GM18526 (cell line): ENCODE measurements around the gene CXCL1.

Experiments
- POLR2A ChIP-seq: IDR thresholded peaks from 3 replicates; pipeline ENCODE4 v1.6.1; 2011; ENCODE audit not compliant: insufficient read length; ENCODE audit errors: extremely low read depth

Gene CXCL1

GRCh38 chr4:73844345-73844744, 24.8 kb upstream of the CXCL1 start:
- TF ChIP-seq POLR2A = no peak

GRCh38 chr4:73844806-73845205, 24.4 kb upstream of the CXCL1 start:
- TF ChIP-seq POLR2A = no peak

GRCh38 chr4:73847526-73848182, 21.5 kb upstream of the CXCL1 start:
- TF ChIP-seq POLR2A = no peak

- no peak for TF ChIP-seq POLR2A
Observed at GRCh38 chr4:73848183-73848777, 20.9 kb upstream of the CXCL1 start.

GRCh38 chr4:73850261-73850970, 18.8 kb upstream of the CXCL1 start:
- TF ChIP-seq POLR2A = no peak

- no peak for TF ChIP-seq POLR2A
Observed at GRCh38 chr4:73851293-73851692, 17.9 kb upstream of the CXCL1 start.

- TF ChIP-seq POLR2A = no peak
Observed at GRCh38 chr4:73852771-73853170, 16.4 kb upstream of the CXCL1 start.

GRCh38 chr4:73853246-73853704, 15.9 kb upstream of the CXCL1 start, which contains the start of gene PF4V1:
PF4V1 (plus strand) TSS chr4:73853296; CDS start chr4:73853363, 67 bp downstream.
- TF ChIP-seq POLR2A = no peak

GRCh38 chr4:73853718-73854473, 15.3 kb upstream of the CXCL1 start:
- no peak for TF ChIP-seq POLR2A

- TF ChIP-seq POLR2A = no peak
Observed at GRCh38 chr4:73855406-73855805, 13.8 kb upstream of the CXCL1 start.

GRCh38 chr4:73856518-73856917, 12.7 kb upstream of the CXCL1 start:
- TF ChIP-seq POLR2A = no peak

GRCh38 chr4:73859614-73860088, 9.5 kb upstream of the CXCL1 start:
- TF ChIP-seq POLR2A = no peak

GRCh38 chr4:73860181-73860580, 9.0 kb upstream of the CXCL1 start:
- TF ChIP-seq POLR2A = no peak

- TF ChIP-seq POLR2A = no peak
Observed at GRCh38 chr4:73860917-73861316, 8.3 kb upstream of the CXCL1 start.

- no peak for TF ChIP-seq POLR2A
Observed at GRCh38 chr4:73862322-73862721, 6.9 kb upstream of the CXCL1 start.

GRCh38 chr4:73864365-73864764, 4.8 kb upstream of the CXCL1 start:
- no peak for TF ChIP-seq POLR2A

- no peak for TF ChIP-seq POLR2A
Observed at GRCh38 chr4:73864961-73865360, 4.2 kb upstream of the CXCL1 start.
